ENCODE results near the gene UBE2E2. TPM values are rescaled to one million over a fixed set of nuclear protein-coding genes. Genes with fewer than 3 reads are reported as not detected.
"Not testable (repeated sequence)": the region's sequence is repeated elsewhere in the genome, so short reads cannot be mapped to it uniquely, and the experiment has no call there.

Gene UBE2E2
- 40.0 TPM for total RNA-seq
- long read RNA-seq, partial matches to known transcripts: 3 of 3 reads
- long read RNA-seq, other reads (novel, unspliced or antisense): 0 of 3 reads

- DNase-seq (ENCODE audit: missing footprints): peak; percentile 84
- intact Hi-C loops (cut with DNase I): loop anchor here (5.0 to 10.0 kb wide), 5 partner anchors 232 to 742 kb away; partner anchors contain the start of genes NR1D2 and UBE2E1
- ATAC-seq: peak; percentile 91
Observed at GRCh38 chr3:23202921-23203707, at the start of gene UBE2E2. Gene UBE2E2 (plus strand): TSS chr3:23203327.

- DNase-seq (ENCODE audit: missing footprints): no peak
- ATAC-seq: no peak
- intact Hi-C loops (cut with DNase I): no loop called here
Observed at GRCh38 chr3:23153436-23153835, 49.7 kb upstream of the UBE2E2 start.

GRCh38 chr3:23157331-23157730, 45.8 kb upstream of the UBE2E2 start:
- intact Hi-C loops (cut with DNase I): no loop called here
- ATAC-seq: no peak
- no peak for DNase-seq (ENCODE audit: missing footprints)

GRCh38 chr3:23159929-23160328, 43.2 kb upstream of the UBE2E2 start:
- no peak for DNase-seq (ENCODE audit: missing footprints)
- intact Hi-C loops (cut with DNase I): no loop called here
- ATAC-seq: peak; percentile 63

GRCh38 chr3:23161308-23161707, 41.8 kb upstream of the UBE2E2 start:
- DNase-seq (ENCODE audit: missing footprints) (no peak), ATAC-seq (no peak)
- intact Hi-C loops (cut with DNase I): no loop called here

GRCh38 chr3:23161896-23162570, 41.1 kb upstream of the UBE2E2 start:
- DNase-seq (ENCODE audit: missing footprints) (no peak), ATAC-seq (no peak)
- intact Hi-C loops (cut with DNase I): no loop called here

GRCh38 chr3:23162934-23163333, 40.2 kb upstream of the UBE2E2 start:
- intact Hi-C loops (cut with DNase I): no loop called here
- no peak for DNase-seq (ENCODE audit: missing footprints)
- no peak for ATAC-seq

- ATAC-seq: no peak
- DNase-seq (ENCODE audit: missing footprints): no peak
- intact Hi-C loops (cut with DNase I): no loop called here
Observed at GRCh38 chr3:23164746-23165145, 38.4 kb upstream of the UBE2E2 start.

GRCh38 chr3:23165571-23165970, 37.6 kb upstream of the UBE2E2 start:
- intact Hi-C loops (cut with DNase I): no loop called here
- no peak for DNase-seq (ENCODE audit: missing footprints)

GRCh38 chr3:23166276-23166675, 36.9 kb upstream of the UBE2E2 start:
- DNase-seq (ENCODE audit: missing footprints): no peak
- intact Hi-C loops (cut with DNase I): no loop called here
- no peak for ATAC-seq

More at GRCh38 chr3:23165571-23165970, 37.6 kb upstream of the UBE2E2 start:
- ATAC-seq: no peak

- intact Hi-C loops (cut with DNase I): no loop called here
- ATAC-seq (no peak), DNase-seq (ENCODE audit: missing footprints) (no peak)
Observed at GRCh38 chr3:23166845-23167244, 36.3 kb upstream of the UBE2E2 start.

- DNase-seq (ENCODE audit: missing footprints) (no peak), ATAC-seq (no peak)
- intact Hi-C loops (cut with DNase I): no loop called here
Observed at GRCh38 chr3:23169551-23169950, 33.6 kb upstream of the UBE2E2 start.

GRCh38 chr3:23170291-23170690, 32.8 kb upstream of the UBE2E2 start:
- intact Hi-C loops (cut with DNase I): no loop called here
- DNase-seq (ENCODE audit: missing footprints) (no peak), ATAC-seq (no peak)

- intact Hi-C loops (cut with DNase I): no loop called here
- DNase-seq (ENCODE audit: missing footprints) (no peak), ATAC-seq (no peak)
Observed at GRCh38 chr3:23172059-23172458, 31.1 kb upstream of the UBE2E2 start.

- DNase-seq (ENCODE audit: missing footprints): peak; percentile 74
- ATAC-seq: peak; percentile 95
- intact Hi-C loops (cut with DNase I): no loop called here
Observed at GRCh38 chr3:23174426-23175039, 28.6 kb upstream of the UBE2E2 start.

- intact Hi-C loops (cut with DNase I): no loop called here
- ATAC-seq (no peak), DNase-seq (ENCODE audit: missing footprints) (no peak)
Observed at GRCh38 chr3:23175341-23176083, 27.6 kb upstream of the UBE2E2 start.

- intact Hi-C loops (cut with DNase I); ATAC-seq; DNase-seq (ENCODE audit: missing footprints): not testable (repeated sequence)
Observed at GRCh38 chr3:23176839-23177238, 26.3 kb upstream of the UBE2E2 start.

- no peak for ATAC-seq
- intact Hi-C loops (cut with DNase I): no loop called here
- DNase-seq (ENCODE audit: missing footprints): no peak
Observed at GRCh38 chr3:23182996-23183513, 20.1 kb upstream of the UBE2E2 start.

- no peak for DNase-seq (ENCODE audit: missing footprints)
- peak; percentile 79 for ATAC-seq
- intact Hi-C loops (cut with DNase I): no loop called here
Observed at GRCh38 chr3:23183731-23184130, 19.4 kb upstream of the UBE2E2 start.

Data from Right ventricle myocardium inferior (tissue), 1 donor.